ENCODE results near the gene KCNT1.

The KCNT1 gene

GRCh38 chr9:135778421-135778820, 76.4 kb downstream of the KCNT1 start:
- Histone ChIP-seq H3K27me3 (ENCODE audit: low read length) (no peaks in the 10 kb centered on the region), H2AFZ (ENCODE audit: low read depth, low read length, severe bottlenecking) (no peak overlapping the region), H3K4me2 (ENCODE audit: low read depth, low read length, poor library complexity, severe bottlenecking) (no peak overlapping the region), H3K9ac (ENCODE audit: low read length) (no peak overlapping the region), H3K36me3 (ENCODE audit: low read length) (no peaks in the 10 kb centered on the region), H3F3A (ENCODE audit: insufficient read depth) (no peaks in the 10 kb centered on the region), H3K9me2 (replicated peaks; ENCODE audit: insufficient read depth, low read length) (no peaks in the 10 kb centered on the region), H3K9me3 (ENCODE audit: insufficient read depth, low read length) (no peaks in the 10 kb centered on the region), H3K4me3 (ENCODE audit: insufficient read depth, low read length, poor library complexity, severe bottlenecking) (no peak overlapping the region), H4K20me1 (ENCODE audit: low read depth, low read length) (no peaks in the 10 kb centered on the region), H3K27ac (ENCODE audit: low read depth, low read length) (no peak overlapping the region), H3K79me2 (ENCODE audit: insufficient read depth, low read length) (no peaks in the 10 kb centered on the region)
- TF ChIP-seq, protein P1, sequence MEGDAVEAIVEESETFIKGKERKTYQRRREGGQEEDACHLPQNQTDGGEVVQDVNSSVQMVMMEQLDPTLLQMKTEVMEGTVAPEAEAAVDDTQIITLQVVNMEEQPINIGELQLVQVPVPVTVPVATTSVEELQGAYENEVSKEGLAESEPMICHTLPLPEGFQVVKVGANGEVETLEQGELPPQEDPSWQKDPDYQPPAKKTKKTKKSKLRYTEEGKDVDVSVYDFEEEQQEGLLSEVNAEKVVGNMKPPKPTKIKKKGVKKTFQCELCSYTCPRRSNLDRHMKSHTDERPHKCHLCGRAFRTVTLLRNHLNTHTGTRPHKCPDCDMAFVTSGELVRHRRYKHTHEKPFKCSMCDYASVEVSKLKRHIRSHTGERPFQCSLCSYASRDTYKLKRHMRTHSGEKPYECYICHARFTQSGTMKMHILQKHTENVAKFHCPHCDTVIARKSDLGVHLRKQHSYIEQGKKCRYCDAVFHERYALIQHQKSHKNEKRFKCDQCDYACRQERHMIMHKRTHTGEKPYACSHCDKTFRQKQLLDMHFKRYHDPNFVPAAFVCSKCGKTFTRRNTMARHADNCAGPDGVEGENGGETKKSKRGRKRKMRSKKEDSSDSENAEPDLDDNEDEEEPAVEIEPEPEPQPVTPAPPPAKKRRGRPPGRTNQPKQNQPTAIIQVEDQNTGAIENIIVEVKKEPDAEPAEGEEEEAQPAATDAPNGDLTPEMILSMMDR (IDR thresholded peaks at IDR 0.05; ENCODE audit: insufficient read depth, low read length, poor library complexity, severe bottlenecking): no peak
- no peak for TF ChIP-seq EZH2phosphoT487 (conservative IDR thresholded peaks at IDR 0.05; ENCODE audit: low read length)

GRCh38 chr9:135779571-135779970, 77.6 kb downstream of the KCNT1 start:
- Histone ChIP-seq H3K9me3 (ENCODE audit: insufficient read depth, low read length) (no peaks in the 10 kb centered on the region), H3K27me3 (ENCODE audit: low read length) (no peaks in the 10 kb centered on the region), H2AFZ (ENCODE audit: low read depth, low read length, severe bottlenecking) (no peak overlapping the region), H3K9ac (ENCODE audit: low read length) (no peak overlapping the region), H3K4me3 (ENCODE audit: insufficient read depth, low read length, poor library complexity, severe bottlenecking) (no peak overlapping the region), H4K20me1 (ENCODE audit: low read depth, low read length) (no peaks in the 10 kb centered on the region), H3K9me2 (replicated peaks; ENCODE audit: insufficient read depth, low read length) (no peaks in the 10 kb centered on the region), H3K4me2 (ENCODE audit: low read depth, low read length, poor library complexity, severe bottlenecking) (no peak overlapping the region), H3K27ac (ENCODE audit: low read depth, low read length) (no peak overlapping the region), H3K36me3 (ENCODE audit: low read length) (no peaks in the 10 kb centered on the region), H3F3A (ENCODE audit: insufficient read depth) (no peaks in the 10 kb centered on the region), H3K79me2 (ENCODE audit: insufficient read depth, low read length) (no peaks in the 10 kb centered on the region)
- TF ChIP-seq, protein P1 (IDR thresholded peaks at IDR 0.05; ENCODE audit: insufficient read depth, low read length, poor library complexity, severe bottlenecking): no peak
- no peak for TF ChIP-seq EZH2phosphoT487 (conservative IDR thresholded peaks at IDR 0.05; ENCODE audit: low read length)

DNA sequence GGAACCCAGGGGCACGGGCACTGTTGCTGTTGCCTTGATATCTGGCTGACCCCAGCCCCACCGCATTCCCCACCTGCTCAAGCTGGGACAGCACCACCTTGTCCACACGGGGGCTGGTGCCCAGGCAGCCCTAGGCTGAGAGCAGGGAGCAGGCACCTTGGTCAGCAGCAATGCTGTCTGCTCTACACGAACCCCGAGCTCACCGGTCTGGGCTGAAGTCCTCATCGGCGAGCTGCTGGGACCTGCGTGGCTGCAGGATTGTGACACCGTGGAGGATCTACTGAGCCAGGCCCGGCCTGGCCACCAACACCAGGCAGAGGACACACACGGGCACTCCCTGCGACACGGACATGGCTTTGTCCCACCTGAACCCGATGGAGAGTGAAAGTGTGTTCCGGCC, 78.1 kb downstream of the KCNT1 start:
- Histone ChIP-seq H3K4me3 (ENCODE audit: insufficient read depth, low read length, poor library complexity, severe bottlenecking) (no peak overlapping the region), H4K20me1 (ENCODE audit: low read depth, low read length) (no peaks in the 10 kb centered on the region), H3K36me3 (ENCODE audit: low read length) (no peaks in the 10 kb centered on the region), H3F3A (ENCODE audit: insufficient read depth) (no peaks in the 10 kb centered on the region), H3K9ac (ENCODE audit: low read length) (no peak overlapping the region), H3K9me3 (ENCODE audit: insufficient read depth, low read length) (no peaks in the 10 kb centered on the region), H3K4me2 (ENCODE audit: low read depth, low read length, poor library complexity, severe bottlenecking) (no peak overlapping the region), H3K9me2 (replicated peaks; ENCODE audit: insufficient read depth, low read length) (no peaks in the 10 kb centered on the region), H3K27ac (ENCODE audit: low read depth, low read length) (no peak overlapping the region), H3K79me2 (ENCODE audit: insufficient read depth, low read length) (no peaks in the 10 kb centered on the region), H3K27me3 (ENCODE audit: low read length) (no peaks in the 10 kb centered on the region), H2AFZ (ENCODE audit: low read depth, low read length, severe bottlenecking) (no peak overlapping the region)
- TF ChIP-seq EZH2phosphoT487 (conservative IDR thresholded peaks at IDR 0.05; ENCODE audit: low read length): no peak
- TF ChIP-seq, protein P1 (IDR thresholded peaks at IDR 0.05; ENCODE audit: insufficient read depth, low read length, poor library complexity, severe bottlenecking): no peak
